ENCODE measurements around the gene MYDGF.

The MYDGF gene

DNA sequence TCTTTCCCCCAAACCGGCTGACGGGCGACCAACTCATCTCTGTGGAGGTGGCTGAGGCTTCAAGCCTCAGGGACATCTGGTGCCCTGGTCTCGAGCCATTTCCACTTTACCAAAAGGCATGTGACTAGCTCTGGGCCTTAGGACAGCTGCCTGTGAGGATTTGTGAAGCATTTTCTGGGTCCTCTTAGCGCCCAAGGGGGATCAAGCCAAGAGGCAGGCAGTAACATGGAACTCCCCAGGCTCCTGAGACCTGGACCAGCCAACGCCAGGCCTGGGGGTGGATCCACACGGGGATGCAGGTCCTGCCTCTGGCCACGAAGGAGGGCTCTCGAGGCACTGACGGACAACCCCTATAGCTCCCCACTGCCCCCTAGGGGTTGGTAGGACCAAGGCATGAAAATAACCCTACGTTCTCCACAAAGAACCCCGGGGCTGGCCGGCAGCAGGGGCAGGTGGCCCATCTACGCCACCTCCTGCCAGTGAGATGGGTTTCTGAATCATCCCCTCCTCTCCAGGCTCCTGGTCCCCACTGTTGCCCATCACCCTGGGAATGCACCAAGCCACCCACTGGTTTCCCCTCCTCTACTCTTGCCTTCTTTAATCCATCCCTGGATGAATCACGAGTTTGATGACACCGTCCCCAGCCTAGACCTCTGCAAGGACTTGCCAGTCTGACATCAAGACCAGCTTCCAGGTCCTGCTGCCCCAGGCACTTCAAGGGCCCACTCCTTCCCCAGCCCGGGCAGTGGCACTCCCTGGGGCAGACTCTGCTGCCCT is 7.0 kb upstream of the MYDGF start:
- no peak overlapping the region for H3K4me3 ChIP-seq (ENCODE audit: low read depth, low read length)
- TF ChIP-seq CTCF (IDR thresholded peaks at IDR 0.05; ENCODE audit: insufficient read depth, low read depth, low read length, missing control alignments): peak; percentile 46
- peak; percentile 54 for DNase-seq (ENCODE audit: low read depth)

GRCh38 chr19:4675346-4675745 is 5.2 kb upstream of the MYDGF start:
- TF ChIP-seq CTCF (IDR thresholded peaks at IDR 0.05; ENCODE audit: insufficient read depth, low read depth, low read length, missing control alignments): no peak
- H3K4me3 ChIP-seq (ENCODE audit: low read depth, low read length): no peak overlapping the region

DNA sequence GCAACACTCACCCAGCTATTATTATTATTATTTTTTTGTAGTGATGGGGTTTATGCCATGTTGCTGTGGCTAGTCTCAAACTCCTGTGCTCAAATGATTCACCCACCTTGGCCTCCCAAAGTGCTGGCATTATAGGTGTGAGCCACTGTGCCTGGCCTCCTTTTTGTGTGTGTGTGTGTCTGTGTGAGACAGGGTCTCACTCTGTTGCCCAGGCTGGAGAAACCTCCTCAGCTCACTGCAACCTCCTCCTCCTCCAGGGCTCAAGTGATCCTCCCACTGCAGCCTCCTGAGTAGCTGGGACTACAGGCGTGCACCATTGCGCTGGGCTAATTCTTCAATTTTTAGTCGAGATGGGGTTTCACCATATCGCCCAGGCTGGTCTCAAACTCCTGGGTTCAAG is 3.6 kb upstream of the MYDGF start:
- no peak for TF ChIP-seq CTCF (IDR thresholded peaks at IDR 0.05; ENCODE audit: insufficient read depth, low read depth, low read length, missing control alignments)
- no peak overlapping the region for H3K4me3 ChIP-seq (ENCODE audit: low read depth, low read length)
- no peak for DNase-seq (ENCODE audit: low read depth)

More at GRCh38 chr19:4675346-4675745, 5.2 kb upstream of the MYDGF start:
- DNase-seq (ENCODE audit: low read depth): no peak

DNA sequence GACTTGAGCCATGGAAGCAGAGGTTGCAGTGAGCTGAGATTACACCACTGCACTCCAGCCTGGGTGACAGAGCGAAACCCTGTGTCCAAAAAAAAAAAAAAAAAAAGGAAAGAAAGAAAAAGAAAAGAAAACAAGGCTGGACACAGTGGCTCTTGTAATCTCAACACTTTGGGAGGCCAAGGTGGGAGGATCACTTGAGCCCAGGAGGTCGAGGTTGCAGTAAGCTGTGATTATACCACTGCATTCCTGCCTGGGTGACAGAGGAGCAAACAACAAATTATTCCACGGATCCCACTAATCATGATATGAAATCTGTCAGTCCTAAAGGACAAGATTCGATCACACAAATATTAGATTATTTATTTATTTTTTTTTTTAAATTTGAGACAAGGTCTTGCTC is 3.1 kb upstream of the MYDGF start:
- TF ChIP-seq CTCF (IDR thresholded peaks at IDR 0.05; ENCODE audit: insufficient read depth, low read depth, low read length, missing control alignments): no peak
- DNase-seq (ENCODE audit: low read depth): no peak
- no peak overlapping the region for H3K4me3 ChIP-seq (ENCODE audit: low read depth, low read length)

GRCh38 chr19:4671185-4671851 is 1.2 kb upstream of the MYDGF start:
- H3K4me3 ChIP-seq (ENCODE audit: low read depth, low read length): no peak overlapping the region
- no peak for TF ChIP-seq CTCF (IDR thresholded peaks at IDR 0.05; ENCODE audit: insufficient read depth, low read depth, low read length, missing control alignments)
- no peak for DNase-seq (ENCODE audit: low read depth)

DNA sequence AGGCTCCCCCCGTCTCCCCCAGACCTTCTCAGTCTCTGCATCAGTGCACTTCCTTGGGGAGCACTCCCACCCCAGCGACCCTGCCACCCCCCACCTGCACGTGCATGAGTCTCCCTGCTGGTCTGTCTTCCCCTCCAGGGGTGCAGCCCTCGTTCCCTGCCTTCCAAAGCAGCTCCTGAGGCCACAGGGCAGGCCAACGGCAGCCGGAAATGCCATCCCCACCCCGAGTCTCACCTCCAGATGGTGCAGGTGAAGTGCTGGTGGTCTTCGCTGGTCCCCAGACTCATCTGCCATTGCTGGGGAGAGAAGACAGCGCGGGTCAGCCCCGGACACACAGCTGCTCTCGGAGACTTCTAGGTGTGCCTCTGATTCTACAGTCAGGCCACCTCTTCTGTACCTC is 5.5 kb downstream of the MYDGF start:
- no peak overlapping the region for H3K4me3 ChIP-seq (ENCODE audit: low read depth, low read length)
- TF ChIP-seq CTCF (IDR thresholded peaks at IDR 0.05; ENCODE audit: insufficient read depth, low read depth, low read length, missing control alignments): no peak
- DNase-seq (ENCODE audit: low read depth): no peak

Measured in GM12865 (cell line).